Brain microvascular endothelial cell (primary cell): ENCODE results near the gene CLDN10.
A peak's percentile ranks its signal among the peaks of the same experiment; 100 is the strongest.

ENCODE experiments used
- DNase-seq: peaks from one replicate; pipeline ENCODE4 v3.0.0-alpha.2; 2020
- H3K27ac ChIP-seq: fragments of 250-450 bp; sonication (Bioruptor Pico); 2 replicates; pipeline ENCODE4 v1.5.1; 2020; ENCODE audit warnings: mild to moderate bottlenecking, moderate library complexity
- H3K27me3 ChIP-seq: fragments of 250-450 bp; sonication (Bioruptor Pico); replicated peaks from 2 replicates; pipeline ENCODE4 v1.5.1; 2020; ENCODE audit warnings: mild to moderate bottlenecking
- H3K36me3 ChIP-seq: fragments of 250-450 bp; sonication (Bioruptor Pico); replicated peaks from 2 replicates; pipeline ENCODE4 v1.5.1; 2020; ENCODE audit warnings: mild to moderate bottlenecking
- H3K4me3 ChIP-seq: 2 replicates; pipeline ENCODE4 v1.5.1; 2011; ENCODE audit warnings: low read depth, mild to moderate bottlenecking, control low read depth, low read length, moderate library complexity
- in situ Hi-C: cut with HindIII; loops from 2 replicates; pipeline ENCODE4 v1.10.0; 2017; ENCODE audit warnings: low sequenced_read_pairs, low pct_ligation_motif_present
- TF ChIP-seq, protein P1 (sequence below): IDR thresholded peaks from 2 replicates; pipeline ENCODE4 v1.5.1; 2011; ENCODE audit warnings: low read depth, mild to moderate bottlenecking, moderate library complexity, low read length, control low read depth, inconsistent platforms; ENCODE audit errors: missing control alignments

The CLDN10 gene

DNA sequence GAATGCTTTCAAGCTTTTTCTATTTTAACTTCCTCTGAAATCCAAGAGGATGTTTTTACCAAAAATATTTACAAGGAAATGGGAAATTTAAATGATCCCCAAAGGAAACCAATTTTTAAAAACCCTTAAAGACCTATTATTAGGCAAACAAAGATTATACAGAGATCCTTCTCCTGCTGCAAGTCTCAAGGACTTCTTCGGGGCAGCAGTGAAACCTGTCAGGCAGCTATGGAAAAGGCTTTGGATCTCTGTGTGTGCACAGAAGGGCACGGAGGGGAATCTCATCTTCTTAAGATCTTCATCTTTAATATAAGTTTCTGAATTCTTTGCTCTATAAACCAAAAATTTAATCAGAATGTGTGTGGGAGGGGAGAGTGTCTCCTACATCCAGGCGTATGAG is 36.0 kb upstream of the CLDN10 start:
- in situ Hi-C loops: no loop called here
- H3K36me3 ChIP-seq: no peaks in the 10 kb centered on the region
- no peak overlapping the region for H3K27ac ChIP-seq
- no peak for DNase-seq
- H3K27me3 ChIP-seq: no peaks in the 10 kb centered on the region
- TF ChIP-seq, protein P1, sequence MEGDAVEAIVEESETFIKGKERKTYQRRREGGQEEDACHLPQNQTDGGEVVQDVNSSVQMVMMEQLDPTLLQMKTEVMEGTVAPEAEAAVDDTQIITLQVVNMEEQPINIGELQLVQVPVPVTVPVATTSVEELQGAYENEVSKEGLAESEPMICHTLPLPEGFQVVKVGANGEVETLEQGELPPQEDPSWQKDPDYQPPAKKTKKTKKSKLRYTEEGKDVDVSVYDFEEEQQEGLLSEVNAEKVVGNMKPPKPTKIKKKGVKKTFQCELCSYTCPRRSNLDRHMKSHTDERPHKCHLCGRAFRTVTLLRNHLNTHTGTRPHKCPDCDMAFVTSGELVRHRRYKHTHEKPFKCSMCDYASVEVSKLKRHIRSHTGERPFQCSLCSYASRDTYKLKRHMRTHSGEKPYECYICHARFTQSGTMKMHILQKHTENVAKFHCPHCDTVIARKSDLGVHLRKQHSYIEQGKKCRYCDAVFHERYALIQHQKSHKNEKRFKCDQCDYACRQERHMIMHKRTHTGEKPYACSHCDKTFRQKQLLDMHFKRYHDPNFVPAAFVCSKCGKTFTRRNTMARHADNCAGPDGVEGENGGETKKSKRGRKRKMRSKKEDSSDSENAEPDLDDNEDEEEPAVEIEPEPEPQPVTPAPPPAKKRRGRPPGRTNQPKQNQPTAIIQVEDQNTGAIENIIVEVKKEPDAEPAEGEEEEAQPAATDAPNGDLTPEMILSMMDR: no peak
- H3K4me3 ChIP-seq: no peak overlapping the region

DNA sequence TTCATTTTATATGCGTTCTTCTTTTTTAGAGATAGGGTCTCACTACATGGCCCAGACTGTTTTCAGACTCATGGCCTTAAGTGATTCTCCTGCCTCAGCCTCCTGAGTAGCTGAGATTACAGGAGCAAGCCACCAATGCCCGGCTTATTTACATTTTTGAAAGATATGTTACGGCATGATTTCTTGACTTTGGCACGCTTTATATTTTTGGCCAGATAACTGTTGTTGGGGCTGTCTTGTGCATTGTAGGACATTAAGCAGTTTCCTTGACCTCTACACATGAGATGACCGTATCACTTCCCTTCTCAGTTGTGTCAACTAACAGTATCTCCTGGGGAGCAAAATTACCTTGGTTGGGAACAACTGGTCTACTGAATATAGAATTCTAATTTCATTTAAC is 28.9 kb upstream of the CLDN10 start:
- H3K4me3 ChIP-seq: no peak overlapping the region
- TF ChIP-seq, protein P1: no peak
- in situ Hi-C loops: no loop called here
- no peak for DNase-seq
- no peaks in the 10 kb centered on the region for H3K36me3 ChIP-seq
- H3K27me3 ChIP-seq: no peaks in the 10 kb centered on the region
- no peak overlapping the region for H3K27ac ChIP-seq

DNA sequence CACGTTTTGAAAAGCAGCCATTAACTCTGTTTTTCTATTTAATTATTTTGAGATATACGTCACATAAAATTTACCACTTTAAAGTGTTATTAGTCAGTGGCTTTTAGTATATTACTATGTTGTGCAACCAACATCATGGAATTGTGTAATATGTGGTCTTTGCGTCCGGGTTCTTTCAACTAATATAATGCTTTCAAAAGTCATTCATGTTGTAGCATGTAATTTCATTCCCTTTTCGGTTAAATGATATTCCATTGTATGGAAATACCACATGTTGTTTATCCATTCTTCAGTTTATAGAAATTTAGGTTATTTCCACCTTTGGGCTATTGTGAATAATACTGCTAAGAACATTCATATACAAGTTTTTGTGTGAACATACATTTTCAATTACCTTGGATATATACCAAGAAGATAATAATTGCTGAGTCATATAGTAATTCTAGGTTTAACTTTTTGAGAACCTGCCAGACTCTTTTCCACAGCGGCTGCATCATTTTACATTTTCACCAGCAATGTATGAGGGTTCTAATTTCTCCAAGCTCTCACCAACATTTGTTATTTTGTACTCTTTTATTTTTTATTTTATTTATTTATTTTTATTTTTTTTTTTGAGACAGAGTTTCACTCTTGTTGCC is 28.1 kb upstream of the CLDN10 start:
- no peak for DNase-seq
- Histone ChIP-seq H3K36me3 (no peaks in the 10 kb centered on the region), H3K4me3 (no peak overlapping the region), H3K27me3 (no peaks in the 10 kb centered on the region), H3K27ac (no peak overlapping the region)
- TF ChIP-seq, protein P1: no peak
- in situ Hi-C loops: no loop called here

DNA sequence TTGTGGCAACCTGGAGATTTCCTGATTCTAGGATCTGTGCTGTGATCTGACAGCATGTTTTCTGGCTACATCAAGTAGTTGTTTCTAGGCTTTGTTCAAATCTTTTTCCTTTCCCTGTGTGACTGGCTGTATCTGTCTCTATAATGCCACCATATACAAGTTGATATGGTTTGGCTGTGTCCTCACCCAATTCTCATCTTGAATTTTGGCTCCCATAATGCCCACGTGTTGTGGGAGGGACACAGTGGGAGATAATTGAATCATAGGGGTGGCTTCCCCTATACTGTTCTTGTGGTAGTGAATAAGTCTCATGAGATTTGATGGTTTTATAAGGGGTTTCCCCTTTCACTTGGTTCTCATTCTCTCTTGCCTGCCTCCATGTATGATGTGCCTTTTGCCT is 24.6 kb upstream of the CLDN10 start:
- DNase-seq: no peak
- in situ Hi-C loops: no loop called here

DNA sequence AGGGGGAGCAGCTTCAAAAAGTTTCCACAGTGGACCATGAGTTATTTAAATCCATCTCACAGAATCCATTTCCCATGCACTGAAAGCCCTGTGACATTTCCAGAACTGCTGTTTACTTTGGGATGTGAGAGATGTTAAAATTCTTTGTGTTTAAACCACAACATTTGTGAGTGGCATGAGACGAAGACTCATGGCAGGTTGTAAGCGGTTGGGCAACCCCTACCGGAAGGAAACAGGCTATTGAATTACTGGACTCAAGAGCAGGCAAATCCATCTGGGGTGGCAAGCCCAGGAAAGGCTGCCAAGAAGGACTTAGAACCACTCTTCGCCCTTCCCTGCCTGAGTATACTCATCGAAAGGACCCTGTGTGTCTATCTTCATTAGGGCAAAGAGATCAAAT is 22.3 kb upstream of the CLDN10 start:
- DNase-seq: peak; percentile 29
- no peaks in the 10 kb centered on the region for H3K36me3 ChIP-seq
- H3K27ac ChIP-seq: no peak overlapping the region
- H3K27me3 ChIP-seq: no peaks in the 10 kb centered on the region
- in situ Hi-C loops: no loop called here
- H3K4me3 ChIP-seq: no peak overlapping the region
- TF ChIP-seq, protein P1: no peak

More for the DNA sequence above, 24.6 kb upstream of the CLDN10 start:
- TF ChIP-seq, protein P1: no peak
- Histone ChIP-seq H3K27me3 (no peaks in the 10 kb centered on the region), H3K36me3 (no peaks in the 10 kb centered on the region), H3K4me3 (no peak overlapping the region), H3K27ac (no peak overlapping the region)
